CD4-positive, alpha-beta T cell treated with Interleukin-12 subunit alpha and Interleukin-12 subunit beta, for 1 hour (primary cell): Measurements from ENCODE around the gene LRRC75B.
"Not testable (repeated sequence)": the region's sequence is repeated elsewhere in the genome, so short reads cannot be mapped to it uniquely, and the experiment has no call there.

Source experiments
- DNase-seq: peaks from one replicate; pipeline ENCODE4 v3.0.0-alpha.2; 2020

Gene LRRC75B

DNA sequence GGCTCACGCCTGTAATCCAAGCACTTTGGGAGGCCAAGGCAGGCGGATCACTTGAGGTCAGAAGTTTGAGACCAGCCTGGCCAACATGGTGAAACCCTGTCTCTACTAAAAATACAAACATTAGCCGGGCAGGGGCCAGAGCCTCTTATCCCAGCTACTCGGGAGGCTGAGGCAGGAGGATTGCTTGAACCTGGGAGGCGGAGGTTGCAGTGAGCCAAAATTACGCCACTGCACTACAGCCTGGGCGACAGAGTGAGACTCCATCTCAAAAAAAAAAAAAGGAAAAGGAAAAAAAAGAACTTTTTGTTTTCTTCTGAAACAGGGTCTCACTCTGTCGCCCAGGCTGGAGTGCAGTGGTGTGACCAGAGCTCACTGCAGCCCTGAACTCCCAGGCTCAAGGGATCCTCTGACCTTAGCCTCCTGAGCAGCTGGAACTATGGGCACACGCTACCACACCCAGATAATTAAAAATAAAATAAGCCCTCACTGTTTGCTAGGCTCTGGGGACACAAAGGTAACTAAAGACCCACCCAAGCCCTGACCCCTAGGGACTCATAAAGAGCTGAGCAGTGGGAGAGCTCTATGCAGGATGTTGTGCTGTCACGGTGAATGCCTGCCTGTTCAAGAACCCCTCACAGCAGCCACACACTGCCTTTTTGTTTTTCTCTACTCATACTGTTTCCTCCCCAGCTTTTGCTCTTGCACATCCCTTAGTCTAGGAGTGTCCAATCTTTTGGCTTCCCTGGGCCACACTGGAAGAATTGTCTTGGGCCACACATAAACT, 40.2 kb downstream of the LRRC75B start:
- DNase-seq, result not testable (repeated sequence)

DNA sequence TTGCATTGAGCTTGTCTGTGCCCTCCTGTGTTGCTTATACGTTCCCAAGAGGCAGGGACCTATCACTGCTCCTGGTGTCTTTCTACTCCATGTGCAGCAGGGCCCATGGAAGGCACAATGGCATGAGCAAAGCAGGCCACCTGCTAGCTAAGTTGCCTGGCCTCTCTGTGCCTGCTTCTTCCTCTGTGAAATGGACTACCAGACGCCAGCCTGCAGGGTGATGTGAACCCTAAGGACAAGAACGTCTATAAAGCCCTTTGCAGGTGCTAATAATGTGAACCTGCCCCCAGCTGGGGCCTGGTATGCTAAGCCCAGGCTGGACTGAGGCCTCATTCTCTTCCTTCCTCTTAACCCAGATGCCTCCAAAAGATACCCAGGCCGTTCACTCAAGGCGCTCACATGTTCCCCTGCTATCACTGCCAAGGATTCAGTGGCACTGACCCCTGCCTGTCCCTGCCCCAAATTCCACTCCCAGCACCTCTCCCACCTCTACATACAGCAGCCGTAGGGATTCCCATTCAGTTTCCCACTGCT, 41.9 kb downstream of the LRRC75B start:
- no peak for DNase-seq

DNA sequence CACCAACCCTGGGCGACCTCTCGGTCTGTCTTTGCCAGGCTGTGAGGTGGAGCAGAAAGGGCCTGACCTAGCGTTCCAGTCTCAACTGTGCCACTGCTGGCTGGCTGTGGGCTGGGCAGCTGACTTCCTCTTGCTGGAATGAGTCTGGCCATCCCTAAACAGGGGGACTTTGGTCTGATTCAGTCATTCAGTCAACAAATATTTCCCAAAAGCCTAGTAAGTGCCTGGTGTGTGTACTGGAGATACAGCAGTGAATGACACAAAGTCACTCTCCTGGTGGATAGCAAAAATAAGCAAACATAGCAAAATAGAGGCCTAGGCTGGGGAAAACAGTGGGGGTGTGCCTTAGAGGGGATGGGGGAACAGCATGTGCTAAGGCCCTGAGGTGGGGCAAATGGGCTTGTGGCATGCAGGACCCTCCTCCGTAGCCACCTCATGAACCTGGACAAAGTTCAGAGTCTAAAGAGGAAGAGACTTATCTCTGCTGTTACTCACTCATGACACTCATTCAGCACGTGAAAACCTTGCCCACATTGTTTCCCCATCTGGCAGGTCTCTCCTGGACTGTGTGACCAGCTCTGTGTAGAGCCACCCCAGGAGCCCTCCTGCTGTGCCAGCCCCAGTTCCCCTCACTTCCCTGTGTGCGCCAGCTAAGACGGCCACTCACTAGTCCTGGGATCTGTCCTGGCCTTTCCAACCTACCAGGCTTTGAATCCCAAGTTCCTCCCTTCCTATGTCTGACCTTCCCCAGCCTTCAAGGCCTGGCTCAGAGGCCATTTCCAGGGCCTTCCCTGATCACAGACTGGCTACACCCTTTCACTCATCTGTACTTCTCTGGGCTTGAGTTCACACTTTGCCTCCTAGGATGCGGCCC, 42.6 kb downstream of the LRRC75B start:
- DNase-seq, result no peak

DNA sequence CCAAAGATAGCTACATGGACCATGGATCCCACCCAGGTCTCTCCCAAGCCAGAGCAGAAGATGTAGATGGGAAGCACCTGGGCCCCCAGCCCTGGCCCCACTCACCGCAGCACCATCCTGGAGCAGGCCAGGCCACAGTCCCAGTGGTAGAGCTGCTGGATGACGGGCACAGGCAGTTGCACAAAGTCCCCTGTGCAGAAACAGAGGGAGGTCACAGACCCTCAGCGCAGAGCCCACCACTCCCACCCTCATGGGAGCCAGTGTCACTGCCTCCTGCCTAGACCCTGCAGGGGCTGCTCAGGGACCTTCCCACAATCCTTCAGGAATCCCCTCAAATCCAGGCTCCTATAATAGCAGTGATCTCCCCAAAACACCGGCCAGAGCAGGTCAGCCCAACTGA, 44.1 kb downstream of the LRRC75B start:
- DNase-seq, result no peak

DNA sequence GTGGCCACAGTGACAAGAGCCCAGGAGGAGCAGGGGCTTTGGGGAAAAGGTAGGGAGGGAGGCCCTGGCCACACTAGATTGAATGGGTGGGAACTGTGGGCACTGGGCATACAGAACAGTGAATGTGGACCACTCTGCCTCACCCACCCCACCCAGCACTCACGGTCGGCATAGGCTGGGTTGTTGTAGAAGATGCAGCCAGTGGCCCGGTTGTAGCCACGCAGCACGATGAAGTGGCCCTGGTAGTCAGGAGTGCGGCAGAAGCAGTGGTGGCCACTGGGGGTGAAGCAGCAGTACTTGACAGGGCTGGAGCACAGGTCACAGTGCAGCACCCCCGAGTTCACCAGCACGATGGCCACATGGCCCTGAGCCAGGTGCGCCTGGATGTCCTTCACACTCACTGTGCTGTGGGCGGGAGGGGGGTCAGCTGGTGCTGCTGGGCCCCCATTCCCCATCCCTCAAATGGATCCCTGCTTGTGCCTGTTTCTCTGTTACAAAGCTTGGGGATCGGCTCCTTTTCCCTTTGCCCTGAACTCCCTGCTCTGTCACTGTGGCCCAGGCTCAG, 49.1 kb downstream of the LRRC75B start:
- no peak for DNase-seq

DNA sequence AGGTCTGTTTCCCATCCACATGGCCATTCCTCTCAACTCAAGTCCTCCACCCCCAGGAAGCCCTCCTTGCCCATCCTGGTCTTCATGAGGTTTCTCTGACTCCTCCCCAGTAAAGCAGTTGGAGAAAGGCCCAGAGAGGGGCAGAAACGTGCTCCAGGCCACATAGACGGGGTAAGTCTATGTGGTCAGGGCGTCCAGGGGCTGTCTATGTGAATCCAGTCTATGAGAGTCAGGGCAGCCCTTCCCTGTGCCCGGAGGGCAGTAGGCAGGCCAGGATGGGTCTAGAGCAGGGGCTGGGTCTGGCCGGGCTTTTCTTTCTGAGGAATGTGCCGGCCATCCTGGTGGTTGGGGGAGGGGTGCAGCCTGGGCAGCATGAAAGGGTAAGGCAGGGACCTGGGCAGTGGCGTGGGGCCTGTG, 49.7 kb downstream of the LRRC75B start:
- DNase-seq, result no peak

DNA sequence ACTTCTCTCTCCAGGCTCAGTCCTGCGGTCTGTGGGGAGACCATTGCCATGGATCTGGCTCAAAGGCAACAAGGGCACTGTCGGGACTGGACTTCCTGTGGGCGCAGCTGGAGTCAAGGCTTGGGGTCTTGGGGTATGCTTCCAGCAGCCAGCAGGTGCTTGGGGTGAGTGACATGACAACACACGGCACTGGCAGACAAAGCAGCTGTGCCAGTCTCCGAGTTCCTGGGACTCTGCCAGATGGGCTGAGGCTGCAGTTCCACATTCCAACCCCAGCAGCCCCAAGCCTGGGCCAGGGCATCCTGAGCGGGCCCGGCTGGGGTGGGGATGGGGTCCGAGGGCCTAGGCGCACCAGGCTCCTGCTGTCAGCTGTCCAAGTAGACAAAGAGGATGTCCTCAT, 50.2 kb downstream of the LRRC75B start:
- no peak for DNase-seq

DNA sequence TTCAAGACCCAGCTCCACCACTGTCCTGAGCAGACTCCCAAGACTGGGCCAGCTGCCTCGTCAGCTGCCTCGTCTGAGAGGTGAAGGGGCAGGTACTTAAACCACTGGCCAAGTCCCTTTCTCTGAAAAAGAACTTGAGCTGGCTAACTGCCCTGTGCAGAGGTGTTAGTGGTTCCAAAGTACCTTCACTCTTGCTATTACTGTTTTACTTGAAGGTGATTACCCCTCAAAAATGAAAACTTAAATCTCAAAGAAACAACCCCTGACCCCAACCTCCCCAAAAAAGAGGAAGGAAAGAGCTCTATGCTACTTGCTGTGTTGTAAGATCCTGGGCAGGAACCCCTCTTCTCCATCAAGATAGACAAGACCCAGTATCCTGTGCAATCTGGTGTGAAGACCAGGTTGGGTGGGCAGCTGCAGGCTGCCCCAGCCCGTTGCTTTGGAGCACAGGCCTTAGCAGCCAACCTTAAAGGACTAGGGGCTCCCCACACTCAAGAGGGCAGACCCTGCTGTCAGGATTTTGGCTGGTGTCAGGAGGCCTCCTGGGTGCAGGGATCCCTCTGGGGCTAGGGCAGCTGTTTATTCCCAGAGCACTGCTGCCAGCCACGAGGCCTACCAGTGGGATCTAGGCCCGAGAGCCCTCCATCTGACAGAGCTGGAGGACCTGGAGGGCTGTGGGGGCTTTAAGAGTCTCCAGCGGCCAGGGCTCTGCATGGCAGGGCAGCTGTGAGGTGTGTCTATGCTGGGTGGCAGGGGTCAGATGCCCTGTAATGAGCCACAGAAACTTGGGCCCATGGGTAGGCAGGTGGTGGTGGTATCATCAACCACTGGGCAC, 51.0 kb downstream of the LRRC75B start:
- no peak for DNase-seq

DNA sequence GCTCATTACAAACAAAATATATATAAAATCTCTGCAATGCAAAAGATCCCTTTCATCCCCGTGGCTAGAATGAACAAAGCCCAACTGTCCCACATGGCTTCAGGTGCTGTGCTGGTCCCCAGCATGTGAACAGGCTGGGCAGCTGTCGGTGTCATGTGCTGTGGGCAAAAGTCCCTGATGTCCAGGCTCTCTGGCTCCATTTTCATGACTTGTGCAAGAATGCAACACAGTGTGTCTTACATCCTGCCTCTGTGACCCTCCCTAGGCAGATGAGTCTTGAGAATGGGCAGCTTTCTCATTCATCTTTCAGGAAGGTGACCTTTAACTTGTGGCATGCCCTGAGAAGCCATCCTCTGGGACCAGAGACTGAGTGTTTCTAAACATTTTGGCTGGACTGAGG, 52.4 kb downstream of the LRRC75B start:
- no peak for DNase-seq

DNA sequence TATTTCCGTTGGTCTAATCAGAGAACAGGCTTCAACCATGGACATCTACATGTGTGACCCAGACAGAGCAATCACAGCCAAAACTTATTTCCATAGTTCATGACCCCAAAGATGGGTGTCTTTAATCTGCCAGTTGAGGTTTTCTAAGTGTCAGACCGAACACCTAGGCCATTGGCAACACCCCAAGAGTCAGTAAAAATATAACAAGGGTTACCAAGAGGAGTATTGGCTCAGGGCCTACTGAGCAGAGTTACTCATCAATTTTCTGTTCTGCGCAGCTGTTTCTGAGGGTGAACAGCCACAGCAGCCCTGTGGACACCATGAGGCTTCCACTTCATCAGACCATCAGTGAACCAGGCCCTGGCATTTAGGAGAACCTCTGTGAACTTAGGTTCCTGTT, 56.8 kb downstream of the LRRC75B start:
- DNase-seq, result no peak
